K562 treated with DMSO at 1 percent for 24 hours (cell line): ENCODE measurements around the gene RBM45. TPM values are rescaled to one million over a fixed set of nuclear protein-coding genes. Genes with fewer than 3 reads are reported as not detected.

Experiments used
- total RNA-seq: library from RNA; unstranded; fragments of 300-600 nt; gene quantifications from 2 replicates; pipeline ENCODE4 v1.2.3, GENCODE V29; 2022; ENCODE audit warnings: low read depth; ENCODE audit not compliant: insufficient read depth

RBM45 gene
- total RNA-seq: 9.6 and 12.9 TPM in 2 replicates

GRCh38 chr2:178112202-178113152 is at the start of gene RBM45:
RBM45 (plus strand) TSS chr2:178112437; CDS start chr2:178112547, 110 bp downstream.

GRCh38 chr2:178072383-178073301 is 39.6 kb upstream of the RBM45 start, which contains the start of gene PDE11A:
PDE11A (minus strand) TSS chr2:178072777; CDS start chr2:178072437, 340 bp downstream.

Other genes starting within 250 kb of the RBM45 start
- gene PDE11A, start 39.7 kb upstream of the RBM45 start, total RNA-seq: 2.1 and 3.2 TPM in 2 replicates
- gene OSBPL6, start 82.1 kb downstream of the RBM45 start, total RNA-seq: 5.9 and 7.3 TPM in 2 replicates